ENCODE results near the gene CTH.
"Not testable (repeated sequence)": the region's sequence is repeated elsewhere in the genome, so short reads cannot be mapped to it uniquely, and the experiment has no call there.

DNA sequence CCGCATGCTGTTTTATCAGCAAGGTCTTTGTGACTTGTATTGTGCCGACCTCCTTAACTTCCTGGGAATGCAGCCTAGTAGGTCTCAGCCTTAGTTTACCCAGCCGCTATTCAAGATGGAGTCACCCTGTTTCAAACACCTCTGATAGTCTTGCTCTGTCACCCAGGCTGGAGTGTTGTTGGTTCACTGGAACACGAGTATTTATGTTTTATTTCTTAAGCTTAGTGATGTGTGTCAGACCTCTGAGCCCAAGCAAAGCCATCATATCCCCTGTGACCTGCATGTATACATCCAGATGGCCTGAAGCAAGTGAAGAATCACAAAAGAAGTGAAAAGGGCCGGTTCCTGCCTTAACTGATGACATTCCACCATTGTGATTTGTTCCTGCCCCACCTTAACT, 43.7 kb upstream of the CTH start:
- TF ChIP-seq, protein P1, sequence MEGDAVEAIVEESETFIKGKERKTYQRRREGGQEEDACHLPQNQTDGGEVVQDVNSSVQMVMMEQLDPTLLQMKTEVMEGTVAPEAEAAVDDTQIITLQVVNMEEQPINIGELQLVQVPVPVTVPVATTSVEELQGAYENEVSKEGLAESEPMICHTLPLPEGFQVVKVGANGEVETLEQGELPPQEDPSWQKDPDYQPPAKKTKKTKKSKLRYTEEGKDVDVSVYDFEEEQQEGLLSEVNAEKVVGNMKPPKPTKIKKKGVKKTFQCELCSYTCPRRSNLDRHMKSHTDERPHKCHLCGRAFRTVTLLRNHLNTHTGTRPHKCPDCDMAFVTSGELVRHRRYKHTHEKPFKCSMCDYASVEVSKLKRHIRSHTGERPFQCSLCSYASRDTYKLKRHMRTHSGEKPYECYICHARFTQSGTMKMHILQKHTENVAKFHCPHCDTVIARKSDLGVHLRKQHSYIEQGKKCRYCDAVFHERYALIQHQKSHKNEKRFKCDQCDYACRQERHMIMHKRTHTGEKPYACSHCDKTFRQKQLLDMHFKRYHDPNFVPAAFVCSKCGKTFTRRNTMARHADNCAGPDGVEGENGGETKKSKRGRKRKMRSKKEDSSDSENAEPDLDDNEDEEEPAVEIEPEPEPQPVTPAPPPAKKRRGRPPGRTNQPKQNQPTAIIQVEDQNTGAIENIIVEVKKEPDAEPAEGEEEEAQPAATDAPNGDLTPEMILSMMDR (IDR thresholded peaks at IDR 0.05): not testable (repeated sequence)
- not testable (repeated sequence) for TF ChIP-seq POLR2A (IDR thresholded peaks at IDR 0.05)

Measured in adrenal gland (tissue), 5 donors.